GM23338 (cell line): Measurements from ENCODE around the gene AGPS.

Experiments
- EZH2 ChIP-seq: fragments of 200-600 bp; sonication (generic); IDR thresholded peaks from one replicate; pipeline ENCODE4 v1.8.0; 2017; ENCODE audit warnings: antibody characterized with exemption, mild to moderate bottlenecking, low read depth; ENCODE audit not compliant: unreplicated experiment
- EZH2phosphoT487 ChIP-seq: fragments of 200-600 bp; sonication (generic); IDR thresholded peaks from one replicate; pipeline ENCODE4 v1.8.1; 2018; ENCODE audit warnings: antibody characterized with exemption; ENCODE audit not compliant: unreplicated experiment
- POLR2AphosphoS5 ChIP-seq: IDR thresholded peaks from 2 replicates; pipeline ENCODE4 v1.6.1; 2016; ENCODE audit warnings: antibody characterized with exemption, low read depth
- ZNF331 ChIP-seq: fragments of 250-450 bp; sonication (Bioruptor Pico); IDR thresholded peaks from 2 replicates; pipeline ENCODE4 v1.5.0; 2020; ENCODE audit warnings: low read depth, mild to moderate bottlenecking, moderate library complexity
- TF ChIP-seq, protein P1 (sequence below), 2 experiments: fragments of 200-600 bp in 1 of 2; sonication (generic) in 1 of 2; conservative IDR thresholded peaks; 2 replicates each; pipeline versions ENCODE4 v1.5.1 to v1.6.1; 2016 to 2017; ENCODE audit warnings: antibody characterized with exemption in 2 of 2, low read depth in 2 of 2, mild to moderate bottlenecking in 2 of 2, moderate library complexity in 1 of 2
- TF ChIP-seq, protein P2 (sequence below): IDR thresholded peaks from one replicate; pipeline ENCODE4 v1.6.1; 2018; ENCODE audit warnings: antibody characterized with exemption; ENCODE audit not compliant: unreplicated experiment
- TF ChIP-seq, protein P3 (sequence below): fragments of 250-450 bp; sonication (Bioruptor Pico); IDR thresholded peaks from 2 replicates; pipeline ENCODE4 v1.5.0; 2020; ENCODE audit warnings: mild to moderate bottlenecking, moderate library complexity

DNA sequence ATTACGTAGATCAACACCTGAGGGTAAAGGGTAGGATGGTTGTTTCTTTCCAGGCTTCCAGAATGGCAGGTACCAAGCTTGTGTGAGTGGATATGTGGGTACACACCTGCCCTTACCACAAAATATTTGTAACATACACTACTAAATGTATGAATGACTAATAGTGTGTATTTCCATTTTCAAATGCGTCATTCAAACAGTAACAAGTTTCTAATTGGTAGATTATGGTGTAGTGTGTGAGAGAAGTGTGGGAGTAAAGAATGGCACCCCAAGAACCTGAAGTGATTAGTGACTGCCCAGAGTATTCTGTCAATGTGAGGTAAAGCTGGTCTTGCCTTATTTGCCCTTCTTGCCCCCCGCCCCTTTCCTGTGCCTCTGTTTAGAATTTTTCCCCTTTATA is 21.1 kb downstream of the AGPS start:
- TF ChIP-seq POLR2AphosphoS5 (no peak), EZH2phosphoT487 (no peak), EZH2 (no peak), ZNF331 (CRISPR knock-in tag) (no peak)
- TF ChIP-seq, protein P1, sequence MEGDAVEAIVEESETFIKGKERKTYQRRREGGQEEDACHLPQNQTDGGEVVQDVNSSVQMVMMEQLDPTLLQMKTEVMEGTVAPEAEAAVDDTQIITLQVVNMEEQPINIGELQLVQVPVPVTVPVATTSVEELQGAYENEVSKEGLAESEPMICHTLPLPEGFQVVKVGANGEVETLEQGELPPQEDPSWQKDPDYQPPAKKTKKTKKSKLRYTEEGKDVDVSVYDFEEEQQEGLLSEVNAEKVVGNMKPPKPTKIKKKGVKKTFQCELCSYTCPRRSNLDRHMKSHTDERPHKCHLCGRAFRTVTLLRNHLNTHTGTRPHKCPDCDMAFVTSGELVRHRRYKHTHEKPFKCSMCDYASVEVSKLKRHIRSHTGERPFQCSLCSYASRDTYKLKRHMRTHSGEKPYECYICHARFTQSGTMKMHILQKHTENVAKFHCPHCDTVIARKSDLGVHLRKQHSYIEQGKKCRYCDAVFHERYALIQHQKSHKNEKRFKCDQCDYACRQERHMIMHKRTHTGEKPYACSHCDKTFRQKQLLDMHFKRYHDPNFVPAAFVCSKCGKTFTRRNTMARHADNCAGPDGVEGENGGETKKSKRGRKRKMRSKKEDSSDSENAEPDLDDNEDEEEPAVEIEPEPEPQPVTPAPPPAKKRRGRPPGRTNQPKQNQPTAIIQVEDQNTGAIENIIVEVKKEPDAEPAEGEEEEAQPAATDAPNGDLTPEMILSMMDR (conservative IDR thresholded peaks at IDR 0.05; ENCODE audit: low read depth in 2 of 2): no peak
- TF ChIP-seq, protein P2, sequence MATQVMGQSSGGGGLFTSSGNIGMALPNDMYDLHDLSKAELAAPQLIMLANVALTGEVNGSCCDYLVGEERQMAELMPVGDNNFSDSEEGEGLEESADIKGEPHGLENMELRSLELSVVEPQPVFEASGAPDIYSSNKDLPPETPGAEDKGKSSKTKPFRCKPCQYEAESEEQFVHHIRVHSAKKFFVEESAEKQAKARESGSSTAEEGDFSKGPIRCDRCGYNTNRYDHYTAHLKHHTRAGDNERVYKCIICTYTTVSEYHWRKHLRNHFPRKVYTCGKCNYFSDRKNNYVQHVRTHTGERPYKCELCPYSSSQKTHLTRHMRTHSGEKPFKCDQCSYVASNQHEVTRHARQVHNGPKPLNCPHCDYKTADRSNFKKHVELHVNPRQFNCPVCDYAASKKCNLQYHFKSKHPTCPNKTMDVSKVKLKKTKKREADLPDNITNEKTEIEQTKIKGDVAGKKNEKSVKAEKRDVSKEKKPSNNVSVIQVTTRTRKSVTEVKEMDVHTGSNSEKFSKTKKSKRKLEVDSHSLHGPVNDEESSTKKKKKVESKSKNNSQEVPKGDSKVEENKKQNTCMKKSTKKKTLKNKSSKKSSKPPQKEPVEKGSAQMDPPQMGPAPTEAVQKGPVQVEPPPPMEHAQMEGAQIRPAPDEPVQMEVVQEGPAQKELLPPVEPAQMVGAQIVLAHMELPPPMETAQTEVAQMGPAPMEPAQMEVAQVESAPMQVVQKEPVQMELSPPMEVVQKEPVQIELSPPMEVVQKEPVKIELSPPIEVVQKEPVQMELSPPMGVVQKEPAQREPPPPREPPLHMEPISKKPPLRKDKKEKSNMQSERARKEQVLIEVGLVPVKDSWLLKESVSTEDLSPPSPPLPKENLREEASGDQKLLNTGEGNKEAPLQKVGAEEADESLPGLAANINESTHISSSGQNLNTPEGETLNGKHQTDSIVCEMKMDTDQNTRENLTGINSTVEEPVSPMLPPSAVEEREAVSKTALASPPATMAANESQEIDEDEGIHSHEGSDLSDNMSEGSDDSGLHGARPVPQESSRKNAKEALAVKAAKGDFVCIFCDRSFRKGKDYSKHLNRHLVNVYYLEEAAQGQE: no peak
- TF ChIP-seq, protein P3, sequence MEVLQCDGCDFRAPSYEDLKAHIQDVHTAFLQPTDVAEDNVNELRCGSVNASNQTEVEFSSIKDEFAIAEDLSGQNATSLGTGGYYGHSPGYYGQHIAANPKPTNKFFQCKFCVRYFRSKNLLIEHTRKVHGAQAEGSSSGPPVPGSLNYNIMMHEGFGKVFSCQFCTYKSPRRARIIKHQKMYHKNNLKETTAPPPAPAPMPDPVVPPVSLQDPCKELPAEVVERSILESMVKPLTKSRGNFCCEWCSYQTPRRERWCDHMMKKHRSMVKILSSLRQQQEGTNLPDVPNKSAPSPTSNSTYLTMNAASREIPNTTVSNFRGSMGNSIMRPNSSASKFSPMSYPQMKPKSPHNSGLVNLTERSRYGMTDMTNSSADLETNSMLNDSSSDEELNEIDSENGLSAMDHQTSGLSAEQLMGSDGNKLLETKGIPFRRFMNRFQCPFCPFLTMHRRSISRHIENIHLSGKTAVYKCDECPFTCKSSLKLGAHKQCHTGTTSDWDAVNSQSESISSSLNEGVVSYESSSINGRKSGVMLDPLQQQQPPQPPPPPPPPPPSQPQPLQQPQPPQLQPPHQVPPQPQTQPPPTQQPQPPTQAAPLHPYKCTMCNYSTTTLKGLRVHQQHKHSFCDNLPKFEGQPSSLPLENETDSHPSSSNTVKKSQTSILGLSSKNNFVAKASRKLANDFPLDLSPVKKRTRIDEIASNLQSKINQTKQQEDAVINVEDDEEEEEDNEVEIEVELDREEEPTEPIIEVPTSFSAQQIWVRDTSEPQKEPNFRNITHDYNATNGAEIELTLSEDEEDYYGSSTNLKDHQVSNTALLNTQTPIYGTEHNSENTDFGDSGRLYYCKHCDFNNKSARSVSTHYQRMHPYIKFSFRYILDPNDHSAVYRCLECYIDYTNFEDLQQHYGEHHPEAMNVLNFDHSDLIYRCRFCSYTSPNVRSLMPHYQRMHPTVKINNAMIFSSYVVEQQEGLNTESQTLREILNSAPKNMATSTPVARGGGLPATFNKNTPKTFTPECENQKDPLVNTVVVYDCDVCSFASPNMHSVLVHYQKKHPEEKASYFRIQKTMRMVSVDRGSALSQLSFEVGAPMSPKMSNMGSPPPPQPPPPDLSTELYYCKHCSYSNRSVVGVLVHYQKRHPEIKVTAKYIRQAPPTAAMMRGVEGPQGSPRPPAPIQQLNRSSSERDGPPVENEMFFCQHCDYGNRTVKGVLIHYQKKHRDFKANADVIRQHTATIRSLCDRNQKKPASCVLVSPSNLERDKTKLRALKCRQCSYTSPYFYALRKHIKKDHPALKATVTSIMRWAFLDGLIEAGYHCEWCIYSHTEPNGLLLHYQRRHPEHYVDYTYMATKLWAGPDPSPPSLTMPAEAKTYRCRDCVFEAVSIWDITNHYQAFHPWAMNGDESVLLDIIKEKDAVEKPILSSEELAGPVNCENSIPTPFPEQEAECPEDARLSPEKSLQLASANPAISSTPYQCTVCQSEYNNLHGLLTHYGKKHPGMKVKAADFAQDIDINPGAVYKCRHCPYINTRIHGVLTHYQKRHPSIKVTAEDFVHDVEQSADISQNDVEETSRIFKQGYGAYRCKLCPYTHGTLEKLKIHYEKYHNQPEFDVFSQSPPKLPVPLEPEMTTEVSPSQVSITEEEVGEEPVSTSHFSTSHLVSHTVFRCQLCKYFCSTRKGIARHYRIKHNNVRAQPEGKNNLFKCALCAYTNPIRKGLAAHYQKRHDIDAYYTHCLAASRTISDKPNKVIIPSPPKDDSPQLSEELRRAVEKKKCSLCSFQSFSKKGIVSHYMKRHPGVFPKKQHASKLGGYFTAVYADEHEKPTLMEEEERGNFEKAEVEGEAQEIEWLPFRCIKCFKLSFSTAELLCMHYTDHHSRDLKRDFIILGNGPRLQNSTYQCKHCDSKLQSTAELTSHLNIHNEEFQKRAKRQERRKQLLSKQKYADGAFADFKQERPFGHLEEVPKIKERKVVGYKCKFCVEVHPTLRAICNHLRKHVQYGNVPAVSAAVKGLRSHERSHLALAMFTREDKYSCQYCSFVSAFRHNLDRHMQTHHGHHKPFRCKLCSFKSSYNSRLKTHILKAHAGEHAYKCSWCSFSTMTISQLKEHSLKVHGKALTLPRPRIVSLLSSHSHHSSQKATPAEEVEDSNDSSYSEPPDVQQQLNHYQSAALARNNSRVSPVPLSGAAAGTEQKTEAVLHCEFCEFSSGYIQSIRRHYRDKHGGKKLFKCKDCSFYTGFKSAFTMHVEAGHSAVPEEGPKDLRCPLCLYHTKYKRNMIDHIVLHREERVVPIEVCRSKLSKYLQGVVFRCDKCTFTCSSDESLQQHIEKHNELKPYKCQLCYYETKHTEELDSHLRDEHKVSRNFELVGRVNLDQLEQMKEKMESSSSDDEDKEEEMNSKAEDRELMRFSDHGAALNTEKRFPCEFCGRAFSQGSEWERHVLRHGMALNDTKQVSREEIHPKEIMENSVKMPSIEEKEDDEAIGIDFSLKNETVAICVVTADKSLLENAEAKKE (CRISPR knock-in tag): no peak
